Activated B cell treated with CpG ODN at 0.5 μM for 24 hours (primary cell): ENCODE data around the gene APOC3. TPM values are rescaled to one million over a fixed set of nuclear protein-coding genes. Genes with fewer than 3 reads are reported as not detected.

Experiments
- ATAC-seq: fragments of 200-7000 bp; cut with Tn5 transposase; one replicate; pipeline ENCODE4 v1.10.0; 2021; ENCODE audit warnings: low read depth, mild to moderate bottlenecking, moderate library complexity
- CTCF ChIA-PET: fragments of 350-600 bp; sonication (Branson Sonifier 250); formaldehyde crosslinking; loops from one replicate; lab custom pipeline; 2021; ENCODE audit warnings: antibody characterized with exemption; lab: Charles Lee
- POLR2A ChIA-PET: fragments of 350-600 bp; sonication (Branson Sonifier 250); formaldehyde crosslinking; loops from one replicate; lab custom pipeline; 2021; ENCODE audit warnings: antibody characterized with exemption; lab: Charles Lee
- DNase-seq: peaks from one replicate; pipeline ENCODE4 v3.0.0; 2022
- H3K27ac Mint-ChIP-seq: one replicate; pipeline ENCODE4 v1.8.0; 2020; ENCODE audit warnings: mixed read lengths
- H3K27me3 Mint-ChIP-seq: one replicate; pipeline ENCODE4 v1.8.0; 2021; ENCODE audit warnings: mixed read lengths
- H3K36me3 Mint-ChIP-seq: one replicate; pipeline ENCODE4 v1.8.0; 2021; ENCODE audit warnings: low read depth, mixed read lengths
- H3K4me1 Mint-ChIP-seq: one replicate; pipeline ENCODE4 v1.8.0; 2021; ENCODE audit warnings: mixed read lengths
- H3K4me3 Mint-ChIP-seq: one replicate; pipeline ENCODE4 v1.8.0; 2020; ENCODE audit warnings: mild to moderate bottlenecking, mixed read lengths
- H3K9me3 Mint-ChIP-seq: one replicate; pipeline ENCODE4 v1.8.0; 2020; ENCODE audit warnings: mixed read lengths
- intact Hi-C: fragments of 100-400 bp; cut with micrococcal nuclease; formaldehyde crosslinking; loops from one replicate; pipeline ENCODE4 v1.15.1; 2024
- total RNA-seq: library from RNA; stranded (reverse); gene quantifications from 2 replicates; pipeline ENCODE4 v1.2.3, GENCODE V29; 2022
- TF ChIP-seq, protein P1 (sequence below): fragments of 200-600 bp; IDR thresholded peaks from one replicate; pipeline ENCODE4 v1.8.0; 2022; ENCODE audit warnings: antibody characterized with exemption, mild to moderate bottlenecking

APOC3 gene
- total RNA-seq, 1 donor from 2014 or later = not detected

DNA sequence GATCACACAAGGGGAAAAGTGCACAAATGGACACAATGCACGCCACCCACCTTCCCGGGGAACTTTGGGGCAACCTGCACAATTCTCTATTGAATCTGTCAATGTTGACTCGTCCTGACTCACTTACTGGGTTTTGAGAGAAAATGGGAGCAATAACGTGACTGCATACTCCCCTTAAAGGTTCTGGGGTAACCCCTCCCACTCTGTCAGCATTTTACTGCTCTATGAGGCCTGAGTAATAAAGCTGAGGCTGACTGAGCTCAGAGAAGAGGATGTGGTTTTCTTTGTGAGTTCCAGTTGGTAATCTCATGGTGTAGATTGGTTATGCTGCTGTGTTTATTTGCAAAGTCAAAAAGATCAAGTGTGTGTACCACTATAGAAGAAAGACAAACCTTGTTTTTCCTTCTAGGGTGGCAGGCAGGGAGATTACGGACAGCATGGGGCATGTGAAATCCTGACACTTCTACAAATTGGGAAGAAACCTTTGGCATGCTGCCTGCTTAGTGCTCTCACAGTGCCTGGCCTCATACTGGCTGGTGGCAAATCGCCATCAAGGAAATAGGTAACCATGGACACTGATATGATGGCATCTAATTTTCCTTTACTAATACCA is 23.9 kb downstream of the APOC3 start:
- no peak for DNase-seq
- intact Hi-C loops = loop anchor here (2.0 to 5.0 kb wide), 3 partner anchors 17 to 81 kb away; partner anchors contain the start of genes APOA1, BUD13 and ZPR1
- TF ChIP-seq, protein P1, sequence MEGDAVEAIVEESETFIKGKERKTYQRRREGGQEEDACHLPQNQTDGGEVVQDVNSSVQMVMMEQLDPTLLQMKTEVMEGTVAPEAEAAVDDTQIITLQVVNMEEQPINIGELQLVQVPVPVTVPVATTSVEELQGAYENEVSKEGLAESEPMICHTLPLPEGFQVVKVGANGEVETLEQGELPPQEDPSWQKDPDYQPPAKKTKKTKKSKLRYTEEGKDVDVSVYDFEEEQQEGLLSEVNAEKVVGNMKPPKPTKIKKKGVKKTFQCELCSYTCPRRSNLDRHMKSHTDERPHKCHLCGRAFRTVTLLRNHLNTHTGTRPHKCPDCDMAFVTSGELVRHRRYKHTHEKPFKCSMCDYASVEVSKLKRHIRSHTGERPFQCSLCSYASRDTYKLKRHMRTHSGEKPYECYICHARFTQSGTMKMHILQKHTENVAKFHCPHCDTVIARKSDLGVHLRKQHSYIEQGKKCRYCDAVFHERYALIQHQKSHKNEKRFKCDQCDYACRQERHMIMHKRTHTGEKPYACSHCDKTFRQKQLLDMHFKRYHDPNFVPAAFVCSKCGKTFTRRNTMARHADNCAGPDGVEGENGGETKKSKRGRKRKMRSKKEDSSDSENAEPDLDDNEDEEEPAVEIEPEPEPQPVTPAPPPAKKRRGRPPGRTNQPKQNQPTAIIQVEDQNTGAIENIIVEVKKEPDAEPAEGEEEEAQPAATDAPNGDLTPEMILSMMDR = no peak
- Mint-ChIP-seq H3K9me3 (no peaks in the 10 kb centered on the region), H3K4me3 (peak overlapping the region; percentile 39), H3K27me3 (no peaks in the 10 kb centered on the region), H3K36me3 (peaks cover 65% of the 10 kb centered on the region), H3K27ac (peak overlapping the region; percentile 16), H3K4me1 (peaks cover 55% of the 10 kb centered on the region)
- ChIA-PET CTCF (interaction anchor here (0.6 to 3.1 kb wide), 2 partner anchors 18 to 280 kb away, joined by 3 to 15 read pairs; no protein-coding TSS in a partner anchor), POLR2A (interaction anchor here (0.5 to 1.4 kb wide), 4 partner anchors 18 to 1129 kb away, joined by 3 to 6 read pairs (median 5); partner anchors contain the start of genes SIDT2 and ZPR1)
- peak; percentile 96 for ATAC-seq

DNA sequence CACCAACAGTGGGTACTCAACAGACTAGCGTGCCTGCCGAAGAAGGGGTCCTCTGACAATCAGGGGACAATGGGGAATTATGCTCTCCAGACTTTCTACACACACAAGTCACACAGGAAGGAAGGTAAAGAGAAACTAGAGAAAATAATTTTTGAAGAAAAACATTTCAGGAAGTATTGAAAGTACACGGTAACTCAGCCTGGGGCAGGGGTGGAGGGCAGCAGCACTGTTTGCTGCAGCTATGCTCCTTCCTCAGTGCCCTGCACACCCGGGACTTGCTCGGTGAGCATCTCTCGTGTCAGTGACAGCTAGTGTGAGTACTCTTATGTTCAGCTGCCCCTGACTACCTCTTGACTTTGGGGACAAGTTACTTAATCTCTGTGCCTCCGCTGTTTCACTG is 25.7 kb downstream of the APOC3 start:
- no peaks in the 10 kb centered on the region for H3K27me3 Mint-ChIP-seq
- CTCF ChIA-PET = interaction anchor here (1.0 kb wide), 1 partner anchor 65 kb away, joined by 3 read pairs; no protein-coding TSS in a partner anchor
- intact Hi-C loops = no loop called here
- ATAC-seq = no peak
- TF ChIP-seq, protein P1 = no peak
- peaks cover 48% of the 10 kb centered on the region for H3K4me1 Mint-ChIP-seq
- peaks cover 65% of the 10 kb centered on the region for H3K36me3 Mint-ChIP-seq
- POLR2A ChIA-PET = no interaction called here
- H3K4me3 Mint-ChIP-seq = no peak overlapping the region
- H3K27ac Mint-ChIP-seq = no peak overlapping the region
- no peak for DNase-seq
- H3K9me3 Mint-ChIP-seq = no peaks in the 10 kb centered on the region

DNA sequence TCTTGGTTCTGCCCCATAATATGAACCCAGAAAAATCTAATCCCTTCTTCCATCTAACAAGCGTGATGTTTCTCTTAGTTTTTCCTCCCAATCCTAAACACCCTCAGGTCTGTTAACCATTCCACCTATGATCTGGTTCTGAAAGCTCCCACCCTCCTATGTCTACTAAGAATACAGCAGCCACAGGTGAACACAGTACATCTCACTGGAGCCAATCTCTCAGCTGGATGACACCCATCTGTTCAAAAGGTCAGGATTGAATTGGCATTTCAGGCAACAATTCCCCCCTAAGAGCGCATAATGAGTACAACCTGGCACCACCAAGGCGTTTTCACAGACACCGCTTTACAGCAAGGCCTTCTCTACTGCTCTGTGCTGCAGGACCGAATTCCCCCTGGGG is 26.7 kb downstream of the APOC3 start:
- ATAC-seq (no peak), DNase-seq (no peak)
- ChIA-PET POLR2A (no interaction called here), CTCF (interaction anchor here (1.1 to 1.3 kb wide), 2 partner anchors 20 to 24 kb away, joined by 3 read pairs; no protein-coding TSS in a partner anchor)
- peaks cover 73% of the 10 kb centered on the region for H3K36me3 Mint-ChIP-seq
- H3K4me1 Mint-ChIP-seq = peaks cover 42% of the 10 kb centered on the region
- no peaks in the 10 kb centered on the region for H3K27me3 Mint-ChIP-seq
- no peaks in the 10 kb centered on the region for H3K9me3 Mint-ChIP-seq
- intact Hi-C loops = no loop called here
- H3K4me3 Mint-ChIP-seq = no peak overlapping the region
- no peak overlapping the region for H3K27ac Mint-ChIP-seq
- TF ChIP-seq, protein P1 = no peak

DNA sequence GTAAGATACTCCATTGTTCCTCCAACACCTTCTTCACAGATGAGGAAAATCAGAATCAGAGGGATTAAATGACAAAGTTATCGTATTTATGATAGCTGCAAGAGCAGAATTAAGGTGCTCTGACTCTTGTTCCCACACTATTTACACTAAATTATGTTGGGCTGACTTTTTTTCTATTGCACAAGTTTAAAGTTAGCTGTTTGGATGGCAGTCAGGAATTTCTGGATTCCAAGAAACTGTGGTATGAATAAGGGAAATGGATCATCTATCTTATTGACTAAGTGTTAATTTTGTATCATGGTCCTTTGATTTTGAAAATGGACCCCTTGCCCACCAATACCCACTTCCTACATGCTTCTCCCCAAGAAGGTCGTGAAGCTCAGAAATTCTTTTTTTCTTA is 27.6 kb downstream of the APOC3 start:
- H3K9me3 Mint-ChIP-seq = no peaks in the 10 kb centered on the region
- DNase-seq (no peak), ATAC-seq (no peak)
- H3K27me3 Mint-ChIP-seq = no peaks in the 10 kb centered on the region
- ChIA-PET POLR2A (no interaction called here), CTCF (interaction anchor here (1.3 kb wide), 1 partner anchor 21 kb away, joined by 3 read pairs; no protein-coding TSS in a partner anchor)
- intact Hi-C loops = no loop called here
- TF ChIP-seq, protein P1 = no peak
- H3K4me1 Mint-ChIP-seq = peaks cover 33% of the 10 kb centered on the region
- H3K4me3 Mint-ChIP-seq = no peak overlapping the region
- peaks cover 82% of the 10 kb centered on the region for H3K36me3 Mint-ChIP-seq
- H3K27ac Mint-ChIP-seq = no peak overlapping the region

DNA sequence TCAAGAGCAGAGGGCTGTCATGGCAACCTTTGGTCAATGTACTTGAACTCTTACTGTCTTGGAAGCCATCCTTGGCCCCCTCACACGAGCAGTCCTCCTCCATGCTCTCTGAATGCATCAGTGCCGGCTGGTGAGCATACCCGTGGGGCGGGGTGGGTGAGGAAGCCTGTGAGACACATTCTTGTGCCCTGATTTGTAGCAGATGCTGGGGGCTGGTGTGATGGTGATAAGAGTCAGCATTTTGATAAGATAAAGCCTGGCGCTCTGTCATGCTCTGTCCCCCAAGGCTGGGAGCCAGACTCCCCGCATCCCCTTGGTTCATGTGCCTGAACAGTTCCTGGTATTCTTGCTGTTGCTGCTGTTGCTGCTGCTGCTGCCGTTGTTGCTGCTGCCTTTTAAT is 28.2 kb downstream of the APOC3 start:
- Mint-ChIP-seq H3K36me3 (peaks cover 82% of the 10 kb centered on the region), H3K4me3 (no peak overlapping the region)
- POLR2A ChIA-PET = interaction anchor here (1.6 kb wide), 1 partner anchor 22 kb away, joined by 3 read pairs; no protein-coding TSS in a partner anchor

More for the DNA sequence above, 28.2 kb downstream of the APOC3 start:
- TF ChIP-seq, protein P1 = no peak
- ATAC-seq = no peak
- intact Hi-C loops = no loop called here
- CTCF ChIA-PET = no interaction called here
- Mint-ChIP-seq H3K27me3 (no peaks in the 10 kb centered on the region), H3K9me3 (no peaks in the 10 kb centered on the region), H3K27ac (no peak overlapping the region), H3K4me1 (peaks cover 27% of the 10 kb centered on the region)
- no peak for DNase-seq
